Urothelium cell line (cell line): Measurements from ENCODE around the gene APEX2.
"Not testable (repeated sequence)": the region's sequence is repeated elsewhere in the genome, so short reads cannot be mapped to it uniquely, and the experiment has no call there.

Experiments used
- DNase-seq: peaks from one replicate; pipeline ENCODE4 v3.0.0; 2011; ENCODE audit warnings: low spot score, mixed read lengths
- FAIRE-seq: peaks from 2 replicates; lab custom pipeline; 2011; peaks lifted over from hg19 to GRCh38; lab: Jason Lieb, UNC

APEX2 gene

DNA sequence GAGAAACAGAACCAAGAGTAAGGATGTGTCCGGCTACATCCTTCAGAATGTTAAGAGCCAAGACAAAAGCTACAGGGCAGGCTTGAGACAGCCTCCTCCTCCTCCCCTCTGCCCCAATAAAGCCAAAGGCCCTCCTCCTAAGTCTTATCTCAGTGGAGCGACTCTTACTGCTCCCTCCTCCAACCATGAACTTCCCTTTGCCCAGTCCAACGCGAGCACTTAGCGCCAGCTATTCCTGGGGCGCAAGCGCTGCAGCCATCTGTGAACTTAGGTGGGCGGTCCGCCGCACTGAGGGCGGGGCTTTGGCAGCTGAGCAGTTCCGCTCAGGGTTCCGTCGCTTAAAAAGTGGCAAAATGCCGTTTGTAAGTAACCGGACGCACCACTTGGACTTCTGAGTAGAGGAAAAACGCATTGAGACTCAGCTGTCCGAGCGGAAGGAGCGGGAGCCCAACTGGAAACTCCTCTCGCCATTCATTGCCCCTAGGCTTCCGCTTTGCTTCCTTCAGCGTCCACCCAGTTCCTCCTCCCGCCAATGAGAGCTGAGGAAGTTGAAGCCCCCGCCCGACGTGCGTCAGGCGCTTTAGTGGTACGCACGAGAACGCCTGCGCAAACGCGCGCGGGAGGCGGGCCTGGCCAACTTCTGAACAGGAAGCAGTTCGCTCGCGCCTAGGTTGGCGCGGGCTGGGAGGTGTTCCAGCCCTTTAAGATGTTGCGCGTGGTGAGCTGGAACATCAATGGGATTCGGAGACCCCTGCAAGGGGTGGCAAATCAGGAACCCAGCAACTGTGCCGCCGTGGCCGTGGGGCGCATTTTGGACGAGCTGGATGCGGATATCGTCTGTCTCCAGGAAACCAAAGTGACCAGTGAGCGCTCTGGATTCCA is at the start of gene APEX2:
TSS of gene APEX2 (plus strand) at position 647 of the 882 bp plus-strand sequence. CDS start at position 707, 60 bp downstream.
- FAIRE-seq, result peak; percentile 59
- peak; percentile 87 for DNase-seq

DNA sequence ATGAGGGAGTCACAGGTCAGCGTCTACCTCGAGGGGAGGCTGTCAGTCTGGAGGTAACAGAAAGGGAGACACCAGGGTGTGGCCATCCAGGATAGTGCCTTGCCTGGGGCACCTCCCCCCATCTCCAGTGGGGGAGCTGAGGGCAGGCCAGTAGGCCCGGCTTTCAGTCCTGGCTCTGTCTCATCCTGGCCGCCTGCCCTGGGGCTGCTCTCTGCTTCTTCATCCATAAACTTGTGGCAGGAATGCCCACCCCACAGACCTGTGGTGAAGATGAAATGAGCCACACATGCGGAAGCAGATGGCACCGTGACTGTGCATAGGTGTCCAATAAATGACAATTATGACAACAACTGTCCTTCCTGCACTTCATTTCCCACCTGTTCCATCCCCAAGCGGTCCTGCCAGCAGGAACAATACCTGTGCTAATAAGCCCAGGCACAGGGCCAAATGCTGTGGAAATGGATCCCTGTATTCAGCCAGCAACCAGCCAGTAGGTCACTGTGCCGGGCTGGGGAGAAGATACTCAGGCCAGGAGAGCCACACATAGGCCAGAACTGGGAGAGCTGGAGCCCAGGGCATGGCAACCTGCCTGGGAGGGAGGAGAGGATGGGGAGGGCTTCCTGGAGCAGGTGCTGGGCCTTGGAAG is 49.3 kb upstream of the APEX2 start:
- no peak for FAIRE-seq
- no peak for DNase-seq

- FAIRE-seq (no peak), DNase-seq (no peak)
Observed at GRCh38 chrX:54961750-54962149, 38.4 kb upstream of the APEX2 start.

DNA sequence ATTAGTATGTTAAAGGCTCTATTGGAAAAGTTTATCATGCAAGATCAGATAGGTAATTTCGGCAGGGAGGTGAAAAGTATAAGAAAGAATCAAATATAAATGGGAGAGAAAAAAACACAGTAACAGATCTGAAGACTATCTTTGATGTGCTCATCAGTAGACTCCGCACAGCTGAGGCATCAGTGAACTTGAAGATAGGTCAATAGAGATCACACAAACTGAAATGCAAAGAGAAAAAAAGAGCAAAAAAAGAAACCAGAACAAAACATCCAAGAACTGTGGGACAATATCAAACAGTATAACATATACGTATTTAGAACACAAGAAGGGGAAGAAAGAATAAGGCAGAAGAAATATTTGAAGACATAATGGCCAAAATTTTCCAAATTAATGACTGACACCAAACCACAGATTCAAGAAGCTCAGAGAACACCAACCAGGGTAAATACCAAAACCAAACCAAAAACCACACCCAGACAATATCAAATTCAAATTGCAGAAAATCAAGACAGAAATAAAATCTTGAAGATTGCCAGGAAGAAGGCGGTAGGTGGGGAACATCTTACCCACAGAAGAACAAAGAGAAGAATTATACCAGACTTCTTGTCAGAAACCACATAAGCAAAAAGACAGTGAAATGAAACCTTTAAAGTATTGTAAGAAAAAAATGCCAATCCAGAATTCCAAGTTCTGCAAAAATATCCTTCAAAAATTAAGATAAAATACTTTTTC is 35.2 kb upstream of the APEX2 start:
- FAIRE-seq (no peak), DNase-seq (no peak)

DNA sequence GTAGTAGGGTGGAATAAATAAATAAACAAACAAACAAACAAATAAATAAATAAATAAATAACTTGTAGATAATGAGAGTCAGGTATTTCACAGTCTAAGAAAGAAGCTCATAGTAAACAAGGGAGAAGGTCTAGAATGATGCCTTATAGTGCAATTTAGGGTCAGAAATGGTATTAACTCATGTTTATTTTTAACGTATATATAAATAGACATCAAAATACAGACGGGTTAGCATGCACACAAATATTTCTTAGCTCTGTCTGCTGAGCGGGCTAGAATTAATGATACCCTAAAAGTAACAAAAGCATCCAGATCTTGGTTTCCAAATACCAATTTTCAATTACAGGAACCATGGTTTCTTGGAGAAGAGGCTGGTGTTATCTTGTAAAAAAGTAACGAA is 22.8 kb upstream of the APEX2 start:
- DNase-seq (no peak), FAIRE-seq (no peak)

- DNase-seq (no peak), FAIRE-seq (no peak)
Observed at GRCh38 chrX:54978448-54978847, 21.7 kb upstream of the APEX2 start.

- no peak for FAIRE-seq
Observed at GRCh38 chrX:54979432-54979831, 20.7 kb upstream of the APEX2 start.

DNA sequence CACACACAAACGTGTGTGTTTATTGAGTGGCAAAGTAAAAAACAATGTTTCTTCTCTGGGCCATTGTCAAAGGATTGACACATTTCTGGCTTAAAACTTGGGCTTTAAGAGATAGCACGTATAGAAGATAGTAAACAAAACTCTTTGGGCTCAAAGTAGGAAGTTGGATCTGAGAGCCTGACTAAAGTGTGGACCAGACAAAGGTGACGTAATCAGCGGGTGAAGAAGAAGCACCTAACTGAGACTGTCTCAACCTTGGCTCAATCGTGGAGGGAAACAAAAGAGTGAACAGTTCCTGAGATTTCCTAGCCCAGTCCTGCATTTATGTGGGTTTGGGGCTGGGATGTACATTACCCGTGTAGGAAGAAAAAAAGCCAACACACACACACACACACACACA is 19.8 kb upstream of the APEX2 start:
- no peak for DNase-seq
- FAIRE-seq, result no peak

More at GRCh38 chrX:54979432-54979831, 20.7 kb upstream of the APEX2 start:
- no peak for DNase-seq

DNA sequence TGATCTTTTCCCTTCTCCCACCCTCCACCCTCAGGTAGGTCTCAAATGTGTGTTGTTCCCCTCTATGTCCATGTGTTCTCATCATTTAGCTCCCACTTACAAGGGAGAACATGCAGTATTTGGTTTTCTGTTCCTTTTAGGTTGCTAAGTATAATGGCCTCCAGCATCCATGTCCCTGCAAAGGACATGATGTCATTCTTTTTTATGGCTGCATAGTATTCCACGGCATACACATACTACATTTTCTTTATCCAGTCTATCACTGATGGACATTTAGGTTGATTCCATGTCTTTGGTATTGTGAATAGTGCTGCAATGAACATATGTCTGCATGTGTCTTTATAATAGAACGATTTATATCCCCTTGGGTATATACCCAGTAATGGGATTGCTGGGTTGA is 16.9 kb upstream of the APEX2 start:
- not testable (repeated sequence) for FAIRE-seq, DNase-seq

GRCh38 chrX:54991706-54992105 is 8.5 kb upstream of the APEX2 start:
- no peak for FAIRE-seq
- no peak for DNase-seq

- DNase-seq (no peak), FAIRE-seq (no peak)
Observed at GRCh38 chrX:54992911-54993622, 7.1 kb upstream of the APEX2 start.

GRCh38 chrX:54994099-54994498 is 6.1 kb upstream of the APEX2 start, which contains the start of gene PFKFB1:
Gene PFKFB1, minus strand, starts transcription at chrX:54994188. Its CDS starts 181 bp downstream, at chrX:54994007.
- DNase-seq (no peak), FAIRE-seq (no peak)

- no peak for FAIRE-seq
- no peak for DNase-seq
Observed at GRCh38 chrX:54994668-54995351, 5.4 kb upstream of the APEX2 start.

GRCh38 chrX:54995621-54996020 is 4.5 kb upstream of the APEX2 start:
- DNase-seq (no peak), FAIRE-seq (no peak)

DNA sequence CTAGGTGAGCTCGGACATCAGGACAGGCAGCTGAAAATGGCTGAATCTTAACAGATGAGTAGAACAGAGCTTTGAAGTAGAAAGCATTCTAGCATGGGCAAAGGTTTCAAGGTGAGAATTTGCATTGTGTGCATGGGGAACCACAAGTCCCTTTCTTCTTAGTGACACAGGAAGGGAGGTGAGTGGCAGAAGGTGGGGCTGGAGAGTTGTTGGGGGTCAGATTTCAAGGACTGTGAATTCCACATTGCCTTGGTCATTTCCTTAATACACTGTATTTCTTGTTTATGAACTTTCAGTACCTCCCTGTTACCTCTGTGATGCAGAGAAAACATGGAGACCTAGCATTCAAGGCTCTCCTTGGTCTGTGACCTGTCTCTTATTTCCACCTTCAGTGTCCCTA is 4.1 kb downstream of the APEX2 start:
- FAIRE-seq, result no peak
- DNase-seq, result no peak

GRCh38 chrX:55005256-55005655 is 5.1 kb downstream of the APEX2 start:
- DNase-seq, result no peak
- FAIRE-seq, result no peak

DNA sequence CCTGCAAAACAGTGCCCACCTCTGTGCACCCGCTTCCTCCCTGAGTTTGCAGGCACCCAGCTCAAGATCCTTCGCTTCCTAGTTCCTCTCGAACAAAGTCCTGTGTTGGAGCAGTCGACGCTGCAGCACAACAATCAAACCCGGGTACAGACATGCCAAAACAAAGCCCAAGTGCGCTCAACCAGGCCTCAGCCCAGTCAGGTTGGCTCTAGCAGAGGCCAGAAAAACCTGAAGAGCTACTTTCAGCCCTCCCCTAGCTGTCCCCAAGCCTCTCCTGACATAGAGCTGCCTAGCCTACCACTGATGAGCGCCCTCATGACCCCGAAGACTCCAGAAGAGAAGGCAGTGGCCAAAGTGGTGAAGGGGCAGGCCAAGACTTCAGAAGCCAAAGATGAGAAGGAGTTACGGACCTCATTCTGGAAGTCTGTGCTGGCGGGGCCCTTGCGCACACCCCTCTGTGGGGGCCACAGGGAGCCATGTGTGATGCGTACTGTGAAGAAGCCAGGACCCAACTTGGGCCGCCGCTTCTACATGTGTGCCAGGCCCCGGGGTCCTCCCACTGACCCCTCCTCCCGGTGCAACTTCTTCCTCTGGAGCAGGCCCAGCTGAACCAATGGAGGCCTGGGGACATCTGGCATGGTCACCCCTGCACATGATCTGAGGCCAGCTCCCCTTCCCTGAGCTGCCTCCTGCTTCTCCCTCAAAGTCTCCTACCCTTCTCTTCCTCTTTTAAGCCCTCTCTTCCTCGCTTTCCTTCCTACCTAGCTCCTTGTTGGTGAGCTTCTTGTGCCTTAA is 6.9 kb downstream of the APEX2 start:
- no peak for FAIRE-seq
- no peak for DNase-seq

- DNase-seq (peak; percentile 46), FAIRE-seq (no peak)
Observed at GRCh38 chrX:55007656-55008055, 7.5 kb downstream of the APEX2 start.
